ENCODE results near the gene TENM3.

Gene TENM3

DNA sequence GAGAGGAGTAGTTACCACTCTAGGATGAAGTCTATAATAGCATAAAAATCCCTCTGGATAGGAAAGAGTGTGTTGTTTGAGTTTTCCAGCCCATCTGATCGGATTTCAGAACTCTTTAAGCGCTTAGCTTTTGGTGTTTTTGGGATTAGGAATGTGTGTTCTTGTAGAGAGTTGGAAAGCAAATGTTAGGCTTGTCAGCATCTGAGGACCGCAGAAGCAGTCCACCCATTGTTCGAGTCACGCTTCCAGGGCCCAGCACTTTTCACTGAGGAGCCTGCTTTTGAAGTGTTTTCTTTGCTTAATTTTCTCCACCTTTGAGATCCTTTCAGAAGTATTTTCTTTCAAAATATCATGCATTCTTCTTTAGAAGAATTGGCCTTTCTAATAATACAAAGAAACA, 306.2 kb downstream of the TENM3 start:
- no peaks in the 10 kb centered on the region for H3K79me2 ChIP-seq (ENCODE audit: control insufficient read depth, low read length)
- no peak overlapping the region for H3K27ac ChIP-seq (ENCODE audit: low read depth, low read length)
- H3K9me2 ChIP-seq (replicated peaks; ENCODE audit: control insufficient read depth, low read length), result no peaks in the 10 kb centered on the region
- no peaks in the 10 kb centered on the region for H3F3A ChIP-seq (ENCODE audit: control insufficient read depth, insufficient read depth)
- no peaks in the 10 kb centered on the region for H3K9me3 ChIP-seq (ENCODE audit: control insufficient read depth, insufficient read depth, low read length)
- H3K4me1 ChIP-seq (ENCODE audit: control insufficient read depth, low read length), result no peaks in the 10 kb centered on the region
- no peak overlapping the region for H3K4me2 ChIP-seq (ENCODE audit: low read length)
- H3K27me3 ChIP-seq (ENCODE audit: control insufficient read depth, low read length), result no peaks in the 10 kb centered on the region
- H4K20me1 ChIP-seq (ENCODE audit: control insufficient read depth, insufficient read depth, low read depth, low read length), result no peaks in the 10 kb centered on the region
- no peaks in the 10 kb centered on the region for H3K36me3 ChIP-seq (ENCODE audit: control insufficient read depth, low read length)
- TF ChIP-seq, protein P1, sequence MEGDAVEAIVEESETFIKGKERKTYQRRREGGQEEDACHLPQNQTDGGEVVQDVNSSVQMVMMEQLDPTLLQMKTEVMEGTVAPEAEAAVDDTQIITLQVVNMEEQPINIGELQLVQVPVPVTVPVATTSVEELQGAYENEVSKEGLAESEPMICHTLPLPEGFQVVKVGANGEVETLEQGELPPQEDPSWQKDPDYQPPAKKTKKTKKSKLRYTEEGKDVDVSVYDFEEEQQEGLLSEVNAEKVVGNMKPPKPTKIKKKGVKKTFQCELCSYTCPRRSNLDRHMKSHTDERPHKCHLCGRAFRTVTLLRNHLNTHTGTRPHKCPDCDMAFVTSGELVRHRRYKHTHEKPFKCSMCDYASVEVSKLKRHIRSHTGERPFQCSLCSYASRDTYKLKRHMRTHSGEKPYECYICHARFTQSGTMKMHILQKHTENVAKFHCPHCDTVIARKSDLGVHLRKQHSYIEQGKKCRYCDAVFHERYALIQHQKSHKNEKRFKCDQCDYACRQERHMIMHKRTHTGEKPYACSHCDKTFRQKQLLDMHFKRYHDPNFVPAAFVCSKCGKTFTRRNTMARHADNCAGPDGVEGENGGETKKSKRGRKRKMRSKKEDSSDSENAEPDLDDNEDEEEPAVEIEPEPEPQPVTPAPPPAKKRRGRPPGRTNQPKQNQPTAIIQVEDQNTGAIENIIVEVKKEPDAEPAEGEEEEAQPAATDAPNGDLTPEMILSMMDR (IDR thresholded peaks at IDR 0.05; ENCODE audit: low read depth, low read length, poor library complexity, severe bottlenecking), result no peak
- H3K4me3 ChIP-seq (ENCODE audit: low read length), result no peak overlapping the region

DNA sequence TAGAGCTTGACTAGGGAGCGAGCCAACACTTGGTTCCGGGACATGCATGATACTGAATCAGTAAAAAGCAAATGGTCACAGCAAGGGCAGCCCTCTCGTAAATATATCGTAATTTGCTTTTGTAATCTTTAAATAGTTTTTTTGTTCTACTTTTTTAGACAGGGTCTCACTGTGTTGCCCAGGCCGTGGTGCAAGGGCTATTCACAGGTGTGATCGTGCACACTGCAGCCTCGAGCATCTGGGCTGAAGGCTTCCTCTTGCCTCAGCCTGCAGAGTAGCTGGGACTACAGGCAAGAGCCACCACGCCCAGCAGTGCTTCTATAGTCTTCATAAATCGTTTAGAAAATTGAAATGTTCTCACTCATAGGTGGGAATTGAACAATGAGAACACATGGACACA, 309.7 kb downstream of the TENM3 start:
- no peaks in the 10 kb centered on the region for H3K36me3 ChIP-seq (ENCODE audit: control insufficient read depth, low read length)
- H3K4me2 ChIP-seq (ENCODE audit: low read length), result no peak overlapping the region
- H3K9me2 ChIP-seq (replicated peaks; ENCODE audit: control insufficient read depth, low read length), result no peaks in the 10 kb centered on the region
- TF ChIP-seq EZH2phosphoT487 (IDR thresholded peaks at IDR 0.05; ENCODE audit: borderline replicate concordance, low read length), result no peak
- H3K27ac ChIP-seq (ENCODE audit: low read depth, low read length), result no peak overlapping the region
- H3K4me3 ChIP-seq (ENCODE audit: low read length), result no peak overlapping the region
- no peaks in the 10 kb centered on the region for H3K27me3 ChIP-seq (ENCODE audit: control insufficient read depth, low read length)
- H3K4me1 ChIP-seq (ENCODE audit: control insufficient read depth, low read length), result no peaks in the 10 kb centered on the region
- no peaks in the 10 kb centered on the region for H3K9me3 ChIP-seq (ENCODE audit: control insufficient read depth, insufficient read depth, low read length)
- H4K20me1 ChIP-seq (ENCODE audit: control insufficient read depth, insufficient read depth, low read depth, low read length), result no peaks in the 10 kb centered on the region
- no peaks in the 10 kb centered on the region for H3K79me2 ChIP-seq (ENCODE audit: control insufficient read depth, low read length)
- no peaks in the 10 kb centered on the region for H3F3A ChIP-seq (ENCODE audit: control insufficient read depth, insufficient read depth)

DNA sequence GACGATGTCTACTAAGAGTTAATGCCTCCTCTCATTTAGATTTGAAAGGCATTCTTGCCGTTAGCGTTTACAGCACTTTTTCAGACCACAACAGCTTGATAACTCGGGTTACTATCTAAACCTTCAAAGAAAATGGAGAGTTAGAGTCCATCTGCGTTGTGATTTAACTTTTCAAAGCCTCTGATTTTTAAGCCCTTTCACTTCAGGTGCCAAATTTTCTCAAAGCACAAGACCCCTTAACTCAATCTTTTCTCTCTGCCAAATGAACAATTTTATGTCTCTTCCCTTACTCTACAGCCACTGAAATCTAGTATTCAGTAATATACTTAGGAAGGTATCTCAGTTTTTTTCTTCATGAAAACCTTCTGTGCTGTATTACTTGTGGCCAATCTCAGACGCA, 310.5 kb downstream of the TENM3 start:
- TF ChIP-seq EZH2phosphoT487 (IDR thresholded peaks at IDR 0.05; ENCODE audit: borderline replicate concordance, low read length), result no peak
- TF ChIP-seq, protein P1 (IDR thresholded peaks at IDR 0.05; ENCODE audit: low read depth, low read length, poor library complexity, severe bottlenecking), result no peak
- Histone ChIP-seq H3K4me3 (ENCODE audit: low read length) (no peak overlapping the region), H3K4me1 (ENCODE audit: control insufficient read depth, low read length) (no peaks in the 10 kb centered on the region), H3K27me3 (ENCODE audit: control insufficient read depth, low read length) (no peaks in the 10 kb centered on the region), H3K27ac (ENCODE audit: low read depth, low read length) (no peak overlapping the region), H3F3A (ENCODE audit: control insufficient read depth, insufficient read depth) (no peaks in the 10 kb centered on the region), H3K79me2 (ENCODE audit: control insufficient read depth, low read length) (no peaks in the 10 kb centered on the region), H3K36me3 (ENCODE audit: control insufficient read depth, low read length) (no peaks in the 10 kb centered on the region), H3K4me2 (ENCODE audit: low read length) (no peak overlapping the region), H4K20me1 (ENCODE audit: control insufficient read depth, insufficient read depth, low read depth, low read length) (no peaks in the 10 kb centered on the region), H3K9me2 (replicated peaks; ENCODE audit: control insufficient read depth, low read length) (no peaks in the 10 kb centered on the region), H3K9me3 (ENCODE audit: control insufficient read depth, insufficient read depth, low read length) (no peaks in the 10 kb centered on the region)

DNA sequence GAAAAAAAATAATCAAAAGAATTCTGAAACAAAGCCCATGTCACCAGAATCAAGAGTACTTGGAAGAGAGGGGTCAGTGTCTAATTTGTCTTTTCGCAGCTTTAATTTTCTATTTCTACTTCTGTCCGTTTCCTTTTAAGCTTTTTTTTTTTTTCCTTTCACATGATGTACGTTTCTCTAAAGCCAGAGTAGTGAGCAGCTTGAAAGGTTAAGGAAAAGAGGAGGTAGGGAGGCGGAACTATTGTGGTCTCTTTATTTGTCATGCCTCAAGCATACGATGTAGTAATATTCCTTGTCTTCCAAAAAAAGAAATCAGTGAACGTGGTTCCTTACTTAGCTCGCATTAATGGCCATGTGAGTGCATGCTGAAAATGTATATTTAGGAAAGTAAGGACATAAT, 311.5 kb downstream of the TENM3 start:
- Histone ChIP-seq H3K27ac (ENCODE audit: low read depth, low read length) (no peak overlapping the region), H3K9me2 (replicated peaks; ENCODE audit: control insufficient read depth, low read length) (no peaks in the 10 kb centered on the region), H3K79me2 (ENCODE audit: control insufficient read depth, low read length) (no peaks in the 10 kb centered on the region), H3K9me3 (ENCODE audit: control insufficient read depth, insufficient read depth, low read length) (no peaks in the 10 kb centered on the region), H3K36me3 (ENCODE audit: control insufficient read depth, low read length) (no peaks in the 10 kb centered on the region), H3K27me3 (ENCODE audit: control insufficient read depth, low read length) (no peaks in the 10 kb centered on the region), H3K4me3 (ENCODE audit: low read length) (no peak overlapping the region), H3F3A (ENCODE audit: control insufficient read depth, insufficient read depth) (no peaks in the 10 kb centered on the region), H4K20me1 (ENCODE audit: control insufficient read depth, insufficient read depth, low read depth, low read length) (no peaks in the 10 kb centered on the region), H3K4me1 (ENCODE audit: control insufficient read depth, low read length) (no peaks in the 10 kb centered on the region), H3K4me2 (ENCODE audit: low read length) (no peak overlapping the region)
- TF ChIP-seq EZH2phosphoT487 (IDR thresholded peaks at IDR 0.05; ENCODE audit: borderline replicate concordance, low read length), result no peak
- TF ChIP-seq, protein P1 (IDR thresholded peaks at IDR 0.05; ENCODE audit: low read depth, low read length, poor library complexity, severe bottlenecking), result no peak
